CD4-positive, CD25-positive, alpha-beta regulatory T cell (primary cell): Measurements from ENCODE around the gene IFIT2. TPM values are rescaled to one million over a fixed set of nuclear protein-coding genes. Genes with fewer than 3 reads are reported as not detected.

ENCODE experiments used
- polyA plus RNA-seq, 4 donors: library from polyadenylated mRNA; unstranded; fragments of 300-500 nt; fragmentation: Illumina TruSeq; gene quantifications; one replicate each; pipeline ENCODE4 v1.2.3, GENCODE V29; 2021
- total RNA-seq: library from RNA; stranded (reverse); gene quantifications from one replicate; pipeline ENCODE4 v1.2.3, GENCODE V29; 2022

The IFIT2 gene
- total and polyA plus RNA-seq, 5 donors from 2014 or later = 3.6 to 10.0 (median 4.7) TPM

Other genes starting within 250 kb of the IFIT2 start
- 1.6 TPM for gene CH25H, start 94.7 kb upstream of the IFIT2 start, total RNA-seq
- gene CH25H, start 94.7 kb upstream of the IFIT2 start, polyA plus RNA-seq = 1 to 10 TPM in 1 of 4 donors, under 1 TPM in 3; 0.10 to 1.0 (median 0.84) TPM
- 25.2 TPM for gene LIPA, start 50.3 kb upstream of the IFIT2 start, total RNA-seq
- gene LIPA, start 50.3 kb upstream of the IFIT2 start, polyA plus RNA-seq = 10 to 100 TPM; 89.8 to 99.9 (median 95.7) TPM
- gene IFIT3, start 26.0 kb downstream of the IFIT2 start, total RNA-seq = 9.0 TPM
- 10 to 100 TPM; 12.4 to 25.9 (median 18.1) TPM for gene IFIT3, start 26.0 kb downstream of the IFIT2 start, polyA plus RNA-seq
- gene IFIT1B, start 76.0 kb downstream of the IFIT2 start, total RNA-seq = not detected
- under 1 TPM in 1 of 4 donors, not detected in 3; 0.08 TPM for gene IFIT1B, start 76.0 kb downstream of the IFIT2 start, polyA plus RNA-seq
- gene IFIT1, start 90.6 kb downstream of the IFIT2 start, total RNA-seq = 6.1 TPM
- 10 to 100 TPM in 2 of 4 donors, 1 to 10 TPM in 2; 5.5 to 15.9 (median 10.7) TPM for gene IFIT1, start 90.6 kb downstream of the IFIT2 start, polyA plus RNA-seq
- 20.8 TPM for gene IFIT5, start 112.5 kb downstream of the IFIT2 start, total RNA-seq
- 10 to 100 TPM; 12.3 to 18.1 (median 13.0) TPM for gene IFIT5, start 112.5 kb downstream of the IFIT2 start, polyA plus RNA-seq
- gene SLC16A12, start 233.5 kb downstream of the IFIT2 start, total RNA-seq = not detected
- gene SLC16A12, start 233.5 kb downstream of the IFIT2 start, polyA plus RNA-seq = not detected